Measurements from ENCODE around the gene CCN5.
A peak's percentile ranks its signal among the peaks of the same experiment; 100 is the strongest.

CCN5 gene

DNA sequence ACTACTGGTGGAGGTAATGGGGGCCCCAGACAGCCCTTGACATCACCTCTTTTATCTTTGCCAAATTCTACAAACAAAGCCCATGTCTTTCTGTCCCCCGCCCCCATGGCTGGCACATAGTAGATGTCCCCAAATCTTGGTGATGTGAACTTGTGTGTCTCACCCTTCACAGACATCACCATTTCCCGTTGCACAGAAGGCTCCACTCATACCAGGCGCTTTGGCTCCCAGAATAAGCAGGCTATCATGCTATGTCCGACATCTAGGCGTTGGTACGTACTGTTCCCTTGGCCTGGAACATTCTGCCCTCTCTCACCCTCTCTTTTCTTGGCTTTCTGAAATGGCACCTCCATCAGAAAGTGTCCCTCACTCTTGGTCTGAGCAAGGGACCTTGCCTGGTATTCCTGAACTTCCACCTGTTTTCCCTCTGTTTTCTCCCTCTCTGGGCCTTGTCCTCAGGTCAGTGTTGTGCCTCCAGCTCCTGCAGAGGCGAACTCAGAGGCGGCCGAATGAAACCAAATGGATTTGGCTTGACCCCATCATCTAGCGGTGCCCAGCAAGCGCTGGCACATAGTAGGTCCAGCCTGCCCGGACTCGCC, 968 bp upstream of the CCN5 start:
- Histone ChIP-seq H3K18ac (ENCODE audit: low read length) (no peak overlapping the region), H3K79me2 (ENCODE audit: control insufficient read depth, insufficient read depth, low read length, poor library complexity) (no peaks in the 10 kb centered on the region), H3K9ac (ENCODE audit: low read length) (no peak overlapping the region), H3K4me3 (ENCODE audit: low read depth, low read length) (no peak overlapping the region), H2BK120ac (ENCODE audit: insufficient read depth, low read length, poor library complexity) (no peak overlapping the region), H3K27me3 (ENCODE audit: insufficient read depth, low read length) (no peaks in the 10 kb centered on the region), H2BK12ac (ENCODE audit: low read length) (no peak overlapping the region), H3K4me1 (ENCODE audit: control insufficient read depth in 1 of 2, insufficient read depth in 2 of 2, low read length in 2 of 2) (no peaks in the 10 kb centered on the region), H4K12ac (ENCODE audit: low read depth, low read length) (no peak overlapping the region), H3K23ac (ENCODE audit: low read length) (no peak overlapping the region), H3K9me3 (ENCODE audit: insufficient read depth, low read depth, low read length) (peaks cover 4% of the 10 kb centered on the region), H4K8ac (ENCODE audit: low read depth, low read length) (no peak overlapping the region), H3K4me2 (ENCODE audit: low read length) (no peak overlapping the region), H2BK5ac (ENCODE audit: low read depth, low read length, poor library complexity) (no peak overlapping the region), H2AFZ (ENCODE audit: insufficient read depth, low read length, poor library complexity) (no peak overlapping the region), H3K4ac (ENCODE audit: low read depth, low read length) (no peak overlapping the region), H3K36me3 (ENCODE audit: control insufficient read depth in 1 of 2, insufficient read depth in 2 of 2, low read length in 2 of 2) (no peaks in the 10 kb centered on the region), H3K27ac (ENCODE audit: low read depth, low read length) (no peak overlapping the region), H4K91ac (ENCODE audit: low read depth, low read length) (no peak overlapping the region), H3K79me1 (ENCODE audit: low read length) (no peaks in the 10 kb centered on the region), H3K14ac (ENCODE audit: low read length) (no peak overlapping the region), H2AK5ac (ENCODE audit: low read length) (no peak overlapping the region)
- no CpG with 5 or more reads among the region's 13 CpGs for WGBS (ENCODE audit: extremely low coverage, insufficient coverage, insufficient read length)
- DNase-seq, result no peak

DNA sequence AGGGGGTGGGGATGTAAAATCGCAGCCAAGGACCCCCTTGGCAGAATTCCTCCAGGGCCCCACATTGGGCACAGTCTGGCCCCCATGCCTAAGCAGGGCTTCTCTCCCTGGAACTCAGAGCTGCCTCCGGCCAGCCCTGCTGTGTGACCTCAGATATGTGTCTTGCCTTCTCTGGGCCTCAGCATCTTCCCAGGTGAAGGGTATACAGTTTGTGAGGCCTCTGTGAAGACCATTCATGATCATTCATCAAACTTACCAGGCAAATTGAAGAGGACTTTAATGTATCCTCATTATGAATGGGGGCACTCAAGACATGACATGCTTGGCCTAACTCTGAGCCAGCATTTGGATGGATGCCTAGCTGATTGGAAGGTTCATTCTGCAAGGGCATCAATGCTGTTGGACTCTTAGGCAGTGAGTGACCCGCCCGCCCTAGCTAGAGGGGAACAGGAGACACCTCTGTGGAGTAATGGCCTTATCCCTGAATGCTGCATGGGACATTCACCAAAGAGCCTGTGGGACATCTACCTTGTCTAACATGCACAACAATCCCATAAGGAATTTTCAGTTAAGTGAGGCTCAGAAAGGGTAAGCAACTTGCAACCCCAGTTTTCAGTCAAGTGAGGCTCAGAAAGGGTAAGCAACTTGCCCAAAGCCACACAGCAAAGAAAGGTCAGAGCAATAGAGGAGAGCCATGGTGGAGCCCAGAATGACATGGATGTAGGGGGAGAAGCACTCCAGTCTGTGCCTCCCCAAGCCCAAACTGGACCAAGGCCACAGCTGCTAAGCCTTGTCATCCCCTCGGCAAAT, 535 bp downstream of the CCN5 start:
- no peak overlapping the region for H2BK120ac ChIP-seq (ENCODE audit: insufficient read depth, low read length, poor library complexity)
- H2BK5ac ChIP-seq (ENCODE audit: low read depth, low read length, poor library complexity), result no peak overlapping the region
- H4K91ac ChIP-seq (ENCODE audit: low read depth, low read length), result no peak overlapping the region
- H2AFZ ChIP-seq (ENCODE audit: insufficient read depth, low read length, poor library complexity), result no peak overlapping the region
- no peak overlapping the region for H3K4ac ChIP-seq (ENCODE audit: low read depth, low read length)
- no peak overlapping the region for H4K12ac ChIP-seq (ENCODE audit: low read depth, low read length)
- no peak overlapping the region for H3K23ac ChIP-seq (ENCODE audit: low read length)
- DNase-seq, result no peak
- no peak overlapping the region for H2AK5ac ChIP-seq (ENCODE audit: low read length)
- no peaks in the 10 kb centered on the region for H3K27me3 ChIP-seq (ENCODE audit: insufficient read depth, low read length)
- peaks cover 4% of the 10 kb centered on the region for H3K9me3 ChIP-seq (ENCODE audit: insufficient read depth, low read depth, low read length)
- H2BK12ac ChIP-seq (ENCODE audit: low read length), result no peak overlapping the region
- no peak overlapping the region for H3K9ac ChIP-seq (ENCODE audit: low read length)
- no CpG with 5 or more reads among the region's 5 CpGs for WGBS (ENCODE audit: extremely low coverage, insufficient coverage, insufficient read length)
- H3K36me3 ChIP-seq (ENCODE audit: control insufficient read depth in 1 of 2, insufficient read depth in 2 of 2, low read length in 2 of 2), result no peaks in the 10 kb centered on the region
- no peak overlapping the region for H3K18ac ChIP-seq (ENCODE audit: low read length)
- no peaks in the 10 kb centered on the region for H3K4me1 ChIP-seq (ENCODE audit: control insufficient read depth in 1 of 2, insufficient read depth in 2 of 2, low read length in 2 of 2)
- no peaks in the 10 kb centered on the region for H3K79me1 ChIP-seq (ENCODE audit: low read length)
- no peak overlapping the region for H3K4me3 ChIP-seq (ENCODE audit: low read depth, low read length)
- no peaks in the 10 kb centered on the region for H3K79me2 ChIP-seq (ENCODE audit: control insufficient read depth, insufficient read depth, low read length, poor library complexity)
- H3K14ac ChIP-seq (ENCODE audit: low read length), result no peak overlapping the region
- H3K4me2 ChIP-seq (ENCODE audit: low read length), result no peak overlapping the region
- H3K27ac ChIP-seq (ENCODE audit: low read depth, low read length), result no peak overlapping the region
- no peak overlapping the region for H4K8ac ChIP-seq (ENCODE audit: low read depth, low read length)

DNA sequence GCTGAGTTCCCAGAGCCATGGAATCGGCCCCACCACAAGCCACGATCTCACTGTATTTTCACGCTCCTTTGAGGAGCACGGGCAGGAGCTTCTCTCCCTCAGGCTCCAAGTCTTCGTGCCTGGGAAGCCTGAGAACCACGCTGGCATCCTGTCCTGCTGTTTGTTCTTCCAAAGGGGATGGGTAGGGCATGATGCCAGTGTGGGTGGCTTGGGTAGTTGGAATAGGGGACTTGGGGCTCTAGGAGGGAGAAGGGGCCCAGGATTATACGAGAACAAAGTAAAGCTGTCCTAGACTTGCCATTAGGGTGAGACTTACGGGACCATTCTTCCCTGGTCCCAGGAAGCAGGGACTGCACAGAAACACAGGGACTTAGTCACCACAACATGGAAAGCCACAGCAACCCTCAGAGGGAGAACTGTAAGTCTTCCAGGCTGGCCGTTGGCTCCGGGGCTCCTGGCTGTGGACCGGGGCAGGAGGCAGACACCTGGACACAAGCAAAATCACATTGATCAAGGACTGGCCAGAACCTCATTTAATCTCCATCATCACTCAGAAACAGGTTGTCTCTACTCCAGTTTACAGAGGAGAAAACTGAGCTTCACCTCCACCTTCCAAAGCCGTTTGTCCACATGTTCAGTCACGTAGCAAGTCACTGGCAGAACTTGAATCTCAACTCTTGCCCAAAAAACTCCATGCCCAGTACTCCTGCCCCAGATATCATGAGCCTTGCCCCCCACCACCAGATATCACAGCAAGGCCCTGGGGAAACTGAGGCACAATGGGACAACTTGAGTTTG, 1.3 kb downstream of the CCN5 start:
- Histone ChIP-seq H3K36me3 (ENCODE audit: control insufficient read depth in 1 of 2, insufficient read depth in 2 of 2, low read length in 2 of 2) (no peaks in the 10 kb centered on the region), H3K79me2 (ENCODE audit: control insufficient read depth, insufficient read depth, low read length, poor library complexity) (no peaks in the 10 kb centered on the region), H3K4me1 (ENCODE audit: control insufficient read depth in 1 of 2, insufficient read depth in 2 of 2, low read length in 2 of 2) (no peaks in the 10 kb centered on the region), H3K4ac (ENCODE audit: low read depth, low read length) (no peak overlapping the region), H3K79me1 (ENCODE audit: low read length) (no peaks in the 10 kb centered on the region), H2AK5ac (ENCODE audit: low read length) (no peak overlapping the region), H2BK12ac (ENCODE audit: low read length) (no peak overlapping the region), H3K14ac (ENCODE audit: low read length) (no peak overlapping the region), H3K18ac (ENCODE audit: low read length) (no peak overlapping the region), H2BK5ac (ENCODE audit: low read depth, low read length, poor library complexity) (no peak overlapping the region), H4K91ac (ENCODE audit: low read depth, low read length) (no peak overlapping the region), H3K27ac (ENCODE audit: low read depth, low read length) (no peak overlapping the region), H4K8ac (ENCODE audit: low read depth, low read length) (no peak overlapping the region), H3K9ac (ENCODE audit: low read length) (peak overlapping the region; percentile 57), H3K27me3 (ENCODE audit: insufficient read depth, low read length) (no peaks in the 10 kb centered on the region), H2AFZ (ENCODE audit: insufficient read depth, low read length, poor library complexity) (no peak overlapping the region), H2BK120ac (ENCODE audit: insufficient read depth, low read length, poor library complexity) (no peak overlapping the region), H3K9me3 (ENCODE audit: insufficient read depth, low read depth, low read length) (peaks cover 3% of the 10 kb centered on the region), H4K12ac (ENCODE audit: low read depth, low read length) (no peak overlapping the region), H3K23ac (ENCODE audit: low read length) (no peak overlapping the region), H3K4me3 (ENCODE audit: low read depth, low read length) (no peak overlapping the region), H3K4me2 (ENCODE audit: low read length) (no peak overlapping the region)
- DNase-seq, result no peak
- WGBS (ENCODE audit: extremely low coverage, insufficient coverage, insufficient read length), result no CpG with 5 or more reads among the region's 13 CpGs

DNA sequence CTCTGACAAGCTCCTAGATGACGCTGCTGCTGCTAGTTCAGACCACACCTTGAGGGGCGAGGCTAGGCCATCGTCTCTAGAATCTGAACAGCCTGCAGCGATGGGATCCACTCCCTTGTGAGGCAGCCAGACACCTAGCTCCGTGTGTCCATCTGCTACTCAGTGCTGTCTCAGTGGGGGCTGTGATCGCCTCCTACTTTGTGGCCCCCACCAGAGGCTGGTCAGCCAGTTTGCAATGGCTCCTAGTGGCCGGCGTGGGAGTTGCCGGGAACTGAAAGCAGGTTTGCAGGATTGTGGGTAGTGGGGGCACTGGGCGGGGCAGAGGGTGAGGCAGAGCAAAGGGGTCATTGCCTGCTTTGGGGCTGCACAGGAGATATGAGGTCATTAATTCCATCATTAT, 2.8 kb downstream of the CCN5 start:
- H2AK5ac ChIP-seq (ENCODE audit: low read length), result no peak overlapping the region
- no peaks in the 10 kb centered on the region for H3K79me2 ChIP-seq (ENCODE audit: control insufficient read depth, insufficient read depth, low read length, poor library complexity)
- no peak for DNase-seq
- H3K23ac ChIP-seq (ENCODE audit: low read length), result no peak overlapping the region
- H2BK120ac ChIP-seq (ENCODE audit: insufficient read depth, low read length, poor library complexity), result no peak overlapping the region
- H3K9me3 ChIP-seq (ENCODE audit: insufficient read depth, low read depth, low read length), result peaks cover 1% of the 10 kb centered on the region
- H4K8ac ChIP-seq (ENCODE audit: low read depth, low read length), result no peak overlapping the region
- no peak overlapping the region for H4K91ac ChIP-seq (ENCODE audit: low read depth, low read length)
- H3K14ac ChIP-seq (ENCODE audit: low read length), result no peak overlapping the region
- no peaks in the 10 kb centered on the region for H3K79me1 ChIP-seq (ENCODE audit: low read length)
- H3K18ac ChIP-seq (ENCODE audit: low read length), result no peak overlapping the region
- no peak overlapping the region for H3K4me2 ChIP-seq (ENCODE audit: low read length)
- H2BK5ac ChIP-seq (ENCODE audit: low read depth, low read length, poor library complexity), result no peak overlapping the region
- H3K36me3 ChIP-seq (ENCODE audit: control insufficient read depth in 1 of 2, insufficient read depth in 2 of 2, low read length in 2 of 2), result no peaks in the 10 kb centered on the region
- H2AFZ ChIP-seq (ENCODE audit: insufficient read depth, low read length, poor library complexity), result no peak overlapping the region
- H3K4me3 ChIP-seq (ENCODE audit: low read depth, low read length), result no peak overlapping the region
- H3K27me3 ChIP-seq (ENCODE audit: insufficient read depth, low read length), result no peaks in the 10 kb centered on the region
- no peak overlapping the region for H3K9ac ChIP-seq (ENCODE audit: low read length)
- H3K4me1 ChIP-seq (ENCODE audit: control insufficient read depth in 1 of 2, insufficient read depth in 2 of 2, low read length in 2 of 2), result no peaks in the 10 kb centered on the region
- no peak overlapping the region for H3K4ac ChIP-seq (ENCODE audit: low read depth, low read length)
- no peak overlapping the region for H3K27ac ChIP-seq (ENCODE audit: low read depth, low read length)
- H2BK12ac ChIP-seq (ENCODE audit: low read length), result no peak overlapping the region
- no peak overlapping the region for H4K12ac ChIP-seq (ENCODE audit: low read depth, low read length)
- WGBS (ENCODE audit: extremely low coverage, insufficient coverage, insufficient read length), result no CpG with 5 or more reads among the region's 10 CpGs

Measured in trophoblast cell (in vitro differentiated cells and primary cell).